ENCODE results near the gene MTG2. TPM values are rescaled to one million over a fixed set of nuclear protein-coding genes. Genes with fewer than 3 reads are reported as not detected.

MTG2 gene
- total and polyA plus RNA-seq, 10 of the 15 experiments (the other 5 are each of a cell fraction or from before 2014, with no cell fraction given): 6.2 to 52.4 (median 34.3) TPM

DNA sequence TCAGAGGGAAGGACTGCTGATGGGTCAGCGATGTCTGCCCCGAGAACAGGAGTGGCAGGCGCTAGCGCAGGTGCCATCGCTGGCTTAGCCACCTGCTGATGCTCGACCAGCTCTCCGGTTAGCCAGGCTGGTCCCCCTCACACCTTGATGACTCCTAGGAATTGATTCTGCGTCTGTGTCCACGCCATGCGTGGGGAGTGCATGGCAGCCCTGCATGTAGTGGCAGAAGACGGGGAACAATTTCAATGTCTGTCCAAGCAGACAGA is 32.6 kb upstream of the MTG2 start (continued):
- TF ChIP-seq KLF5 (IDR thresholded peaks at IDR 0.05; ENCODE audit: partially characterized antibody): no peak

DNA sequence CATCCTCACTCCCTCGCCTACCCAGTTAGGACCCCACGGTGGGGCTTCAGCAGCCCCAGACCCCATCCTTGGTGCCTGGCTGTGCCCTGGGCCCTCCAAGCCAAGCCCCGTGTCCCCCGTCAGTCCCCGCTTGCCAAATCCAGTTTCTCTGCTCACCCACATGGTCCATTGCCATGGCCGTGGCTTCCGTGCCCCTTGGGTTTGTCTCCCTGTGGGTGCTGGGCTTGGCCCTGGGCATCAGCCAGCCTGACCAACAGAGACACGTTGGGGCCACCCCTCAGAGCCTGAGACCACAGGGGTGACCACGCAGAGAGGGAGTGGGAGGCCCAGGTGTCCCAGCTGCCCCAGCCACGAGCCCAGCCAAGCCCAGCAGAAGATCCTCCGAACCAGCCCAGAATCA is 31.6 kb upstream of the MTG2 start:
- no peak for DNase-seq (ENCODE audit: low read depth, low spot score)
- H4K20me1 ChIP-seq (ENCODE audit: control insufficient read depth, insufficient read depth): no peaks in the 10 kb centered on the region; the same call in 1 of the 2 replicates
- H3K4me1 ChIP-seq (ENCODE audit: control insufficient read depth, insufficient read depth, low read length): no peaks in the 10 kb centered on the region
- no peak overlapping the region for H3K4me2 ChIP-seq (ENCODE audit: control insufficient read depth, insufficient read depth)
- intact Hi-C loops (cut with micrococcal nuclease; ENCODE audit: unreplicated experiment): no loop called here
- no peak overlapping the region for H3K4me3 ChIP-seq
- no peak overlapping the region for H3K27ac ChIP-seq (ENCODE audit: control insufficient read depth, insufficient read depth)
- 92% methylated on average over 11 of the region's 11 CpGs for WGBS (ENCODE audit: insufficient coverage, insufficient replicate concordance, low lambda C conversion rate, missing lambda C conversion rate)
- CTCF ChIA-PET: no interaction called here
- peaks cover 5 to 8% of the 10 kb centered on the region in 2 experiments; a peak in 3 of 4 replicates for H3K36me3 ChIP-seq (ENCODE audit: control insufficient read depth in 2 of 2, insufficient read depth in 2 of 2, low read length in 1 of 2)
- no peak for ATAC-seq
- SMC1A ChIA-PET (ENCODE audit: uncharacterized antibody, unreplicated experiment): no interaction called here
- no peaks in the 10 kb centered on the region for H3K27me3 ChIP-seq (replicated peaks in 1 of 2; ENCODE audit: control insufficient read depth in 2 of 2, insufficient read depth in 2 of 2, low read length in 1 of 2)
- POLR2A ChIA-PET: no interaction called here
- FAIRE-seq: no peak
- no peak overlapping the region for H2AFZ ChIP-seq (ENCODE audit: control insufficient read depth, low read depth, low read length)
- H3K9me3 ChIP-seq (replicated peaks; ENCODE audit: control insufficient read depth, insufficient read depth, low read length): no peaks in the 10 kb centered on the region; the same call in 2 of the 3 replicates
- RAD21 ChIA-PET (ENCODE audit: unreplicated experiment): no interaction called here
- in situ Hi-C loops (cut with MboI): no loop called here
- no TSS peak for BruUV-seq (replicated peaks)
- H3K79me2 ChIP-seq (ENCODE audit: control insufficient read depth, insufficient read depth, low read length): peaks cover 19% of the 10 kb centered on the region
- no peak overlapping the region for H3K9ac ChIP-seq (ENCODE audit: control insufficient read depth, insufficient read depth, low read length)
- no peak for TF ChIP-seq SMAD5 (IDR thresholded peaks at IDR 0.05; ENCODE audit: low read depth)
- TF ChIP-seq EED (IDR thresholded peaks at IDR 0.05; ENCODE audit: low read depth): no peak
- TF ChIP-seq HSF1 (IDR thresholded peaks at IDR 0.05; ENCODE audit: low read depth, low read length): no peak
- TF ChIP-seq BACH1 (IDR thresholded peaks at IDR 0.05; ENCODE audit: borderline replicate concordance): no peak
- no peak for TF ChIP-seq REST (IDR thresholded peaks at IDR 0.05; ENCODE audit: low read depth, low read length)
- no peak for TF ChIP-seq KDM1A (IDR thresholded peaks at IDR 0.05; ENCODE audit: borderline replicate concordance)
- no peak for TF ChIP-seq ATF2 (IDR thresholded peaks at IDR 0.05; ENCODE audit: low read length)
- no peak for TF ChIP-seq MTA3 (IDR thresholded peaks at IDR 0.05; ENCODE audit: borderline replicate concordance, low read length)
- no peak for TF ChIP-seq HDAC6 (IDR thresholded peaks at IDR 0.05; ENCODE audit: unreplicated experiment)
- no peak for TF ChIP-seq E4F1 (IDR thresholded peaks at IDR 0.05; ENCODE audit: borderline replicate concordance, partially characterized antibody)

All from GM12878 (cell line).